ENCODE results near the gene TCF7L1. TPM values are rescaled to one million over a fixed set of nuclear protein-coding genes. Genes with fewer than 3 reads are reported as not detected.

Gene TCF7L1
- total RNA-seq, 1 donor from 2014 or later: 30.8 TPM

GRCh38 chr2:85276571-85277118 is 143.5 kb downstream of the TCF7L1 start:
- H2AFZ ChIP-seq (ENCODE audit: low read depth, low read length): no peak overlapping the region

DNA sequence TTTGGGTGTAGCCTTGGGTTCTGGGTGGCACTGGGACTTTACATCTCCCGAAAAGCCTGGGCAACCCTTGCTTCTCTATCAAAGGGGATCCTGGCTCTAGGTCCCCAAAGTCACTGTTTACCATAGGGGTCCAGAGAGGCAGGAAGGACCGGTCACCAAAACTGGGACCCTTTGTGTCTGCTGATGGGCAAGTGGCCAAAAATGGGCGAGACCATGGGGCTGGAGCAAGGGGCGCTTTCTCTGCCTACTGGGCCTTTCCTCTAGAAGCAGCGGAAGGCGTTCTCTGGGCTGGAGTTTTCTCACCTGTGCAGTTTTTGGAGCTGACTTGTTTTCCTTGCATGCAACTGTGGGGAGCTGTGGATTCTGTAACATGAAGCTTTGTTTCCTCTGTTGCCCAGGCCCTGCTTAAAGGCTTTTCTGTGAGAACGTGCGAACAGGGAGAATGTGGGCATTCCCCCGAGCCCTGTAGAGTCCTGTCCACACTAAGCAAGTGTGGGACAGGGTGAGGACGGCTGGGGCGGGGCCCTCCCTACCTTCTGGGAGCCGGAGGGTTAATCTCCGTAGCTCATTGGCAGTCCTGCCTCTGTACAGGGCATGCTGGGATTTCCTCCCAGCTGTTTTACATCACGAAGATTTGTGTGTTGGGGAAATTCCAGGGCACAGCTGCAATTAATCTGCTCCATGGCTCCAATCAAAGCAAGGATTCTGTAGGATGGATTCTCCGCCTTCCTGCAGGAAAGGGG is 144.4 kb downstream of the TCF7L1 start:
- H3K27ac Mint-ChIP-seq (ENCODE audit: unreplicated experiment): peak overlapping the region; percentile 26
- DNase-seq (ENCODE audit: low read depth) (peak; percentile 73), FAIRE-seq (peak; percentile 45)
- Histone ChIP-seq H3K4me2 (ENCODE audit: low read length) (peak overlapping the region; percentile 80), H4K20me1 (ENCODE audit: insufficient read depth, low read length) (peaks cover 3% of the 10 kb centered on the region), H2AFZ (ENCODE audit: low read depth, low read length) (peak overlapping the region; percentile 28), H3K36me3 (ENCODE audit: insufficient read depth, low read length) (no peaks in the 10 kb centered on the region), H3K27me3 (ENCODE audit: insufficient read depth, low read length) (no peaks in the 10 kb centered on the region), H3K9ac (ENCODE audit: low read length) (peak overlapping the region; percentile 53), H3K79me2 (ENCODE audit: insufficient read depth, low read length) (no peaks in the 10 kb centered on the region), H3K9me3 (ENCODE audit: insufficient read depth, low read depth, low read length) (no peaks in the 10 kb centered on the region), H3K27ac (ENCODE audit: low read depth, low read length) (peak overlapping the region; percentile 78), H3K4me1 (ENCODE audit: insufficient read depth, low read length) (peaks cover 31% of the 10 kb centered on the region), H3K4me3 (ENCODE audit: insufficient read depth, low read depth, low read length) (peak overlapping the region; percentile 7)
- TF ChIP-seq EZH2 (IDR thresholded peaks at IDR 0.05; ENCODE audit: insufficient read depth, low read length): no peak
- TF ChIP-seq CTCF (IDR thresholded peaks at IDR 0.05; ENCODE audit: insufficient read depth, low read depth, low read length): no peak
- no peaks in the 10 kb centered on the region for H3K9me3 Mint-ChIP-seq (ENCODE audit: unreplicated experiment)
- H3K27me3 Mint-ChIP-seq (ENCODE audit: low read depth, unreplicated experiment): no peaks in the 10 kb centered on the region
- H3K4me3 Mint-ChIP-seq (ENCODE audit: unreplicated experiment): no peak overlapping the region
- peaks cover 11% of the 10 kb centered on the region for H3K36me3 Mint-ChIP-seq (ENCODE audit: low read depth, unreplicated experiment)
- H3K4me1 Mint-ChIP-seq (ENCODE audit: low read depth, unreplicated experiment): peaks cover 23% of the 10 kb centered on the region

More at GRCh38 chr2:85276571-85277118, 143.5 kb downstream of the TCF7L1 start:
- H3K9ac ChIP-seq (ENCODE audit: low read length): no peak overlapping the region
- H4K20me1 ChIP-seq (ENCODE audit: insufficient read depth, low read length): peaks cover 3% of the 10 kb centered on the region
- no peak overlapping the region for H3K4me2 ChIP-seq (ENCODE audit: low read length)
- H3K27ac ChIP-seq (ENCODE audit: low read depth, low read length): no peak overlapping the region
- TF ChIP-seq CTCF (IDR thresholded peaks at IDR 0.05; ENCODE audit: insufficient read depth, low read depth, low read length) (no peak), EZH2 (IDR thresholded peaks at IDR 0.05; ENCODE audit: insufficient read depth, low read length) (no peak)
- DNase-seq (ENCODE audit: low read depth): no peak
- H3K36me3 Mint-ChIP-seq (ENCODE audit: low read depth, unreplicated experiment): peaks cover 11% of the 10 kb centered on the region
- H3K4me1 Mint-ChIP-seq (ENCODE audit: low read depth, unreplicated experiment): peaks cover 23% of the 10 kb centered on the region
- no peaks in the 10 kb centered on the region for H3K27me3 Mint-ChIP-seq (ENCODE audit: low read depth, unreplicated experiment)
- H3K79me2 ChIP-seq (ENCODE audit: insufficient read depth, low read length): no peaks in the 10 kb centered on the region
- H3K27me3 ChIP-seq (ENCODE audit: insufficient read depth, low read length): no peaks in the 10 kb centered on the region
- H3K27ac Mint-ChIP-seq (ENCODE audit: unreplicated experiment): no peak overlapping the region
- peaks cover 31% of the 10 kb centered on the region for H3K4me1 ChIP-seq (ENCODE audit: insufficient read depth, low read length)
- H3K9me3 ChIP-seq (ENCODE audit: insufficient read depth, low read depth, low read length): no peaks in the 10 kb centered on the region
- H3K9me3 Mint-ChIP-seq (ENCODE audit: unreplicated experiment): no peaks in the 10 kb centered on the region
- H3K4me3 ChIP-seq (ENCODE audit: insufficient read depth, low read depth, low read length): no peak overlapping the region
- H3K36me3 ChIP-seq (ENCODE audit: insufficient read depth, low read length): no peaks in the 10 kb centered on the region
- FAIRE-seq: no peak
- H3K4me3 Mint-ChIP-seq (ENCODE audit: unreplicated experiment): no peak overlapping the region

- H3K4me3 Mint-ChIP-seq (ENCODE audit: unreplicated experiment): no peak overlapping the region
- H3K9me3 Mint-ChIP-seq (ENCODE audit: unreplicated experiment): no peaks in the 10 kb centered on the region
- peak overlapping the region; percentile 80 for H3K4me2 ChIP-seq (ENCODE audit: low read length)
- no peaks in the 10 kb centered on the region for H3K79me2 ChIP-seq (ENCODE audit: insufficient read depth, low read length)
- H3K9me3 ChIP-seq (ENCODE audit: insufficient read depth, low read depth, low read length): no peaks in the 10 kb centered on the region
- H3K4me1 Mint-ChIP-seq (ENCODE audit: low read depth, unreplicated experiment): peaks cover 23% of the 10 kb centered on the region
- TF ChIP-seq EZH2 (IDR thresholded peaks at IDR 0.05; ENCODE audit: insufficient read depth, low read length) (no peak), CTCF (IDR thresholded peaks at IDR 0.05; ENCODE audit: insufficient read depth, low read depth, low read length) (no peak)
- H3K27me3 ChIP-seq (ENCODE audit: insufficient read depth, low read length): no peaks in the 10 kb centered on the region
- peaks cover 14% of the 10 kb centered on the region for H3K36me3 Mint-ChIP-seq (ENCODE audit: low read depth, unreplicated experiment)
- H3K27ac Mint-ChIP-seq (ENCODE audit: unreplicated experiment): no peak overlapping the region
- H3K36me3 ChIP-seq (ENCODE audit: insufficient read depth, low read length): no peaks in the 10 kb centered on the region
- H4K20me1 ChIP-seq (ENCODE audit: insufficient read depth, low read length): peaks cover 3% of the 10 kb centered on the region
- no peaks in the 10 kb centered on the region for H3K27me3 Mint-ChIP-seq (ENCODE audit: low read depth, unreplicated experiment)
- peak overlapping the region; percentile 53 for H3K9ac ChIP-seq (ENCODE audit: low read length)
- peak overlapping the region; percentile 7 for H3K4me3 ChIP-seq (ENCODE audit: insufficient read depth, low read depth, low read length)
- H2AFZ ChIP-seq (ENCODE audit: low read depth, low read length): no peak overlapping the region
- H3K4me1 ChIP-seq (ENCODE audit: insufficient read depth, low read length): peaks cover 31% of the 10 kb centered on the region
- H3K27ac ChIP-seq (ENCODE audit: low read depth, low read length): peak overlapping the region; percentile 78
- FAIRE-seq: peak; percentile 95
- DNase-seq (ENCODE audit: low read depth): peak; percentile 87
These were observed 145.2 kb downstream of the TCF7L1 start for GRCh38 chr2:85278361-85278760.

Data from astrocyte (in vitro differentiated cells and primary cell).